Germinal center (tissue), 1 donor: Measurements from ENCODE around the gene RING1.

Experiments used
- DNase-seq: peaks from one replicate; pipeline ENCODE4 v3.0.0; 2012; ENCODE audit warnings: mixed read lengths, low spot score

Gene RING1

GRCh38 chr6:33192671-33193602, 15.4 kb upstream of the RING1 start:
- DNase-seq: peak; percentile 56

- no peak for DNase-seq
Measured at GRCh38 chr6:33193619-33194018, 14.7 kb upstream of the RING1 start.

- no peak for DNase-seq
Measured at GRCh38 chr6:33194431-33194979, 13.8 kb upstream of the RING1 start.

- DNase-seq: no peak
Measured at GRCh38 chr6:33195304-33196165, 12.8 kb upstream of the RING1 start.

GRCh38 chr6:33197431-33198048, 10.8 kb upstream of the RING1 start:
- DNase-seq: peak; percentile 76

GRCh38 chr6:33198159-33198852, 10.0 kb upstream of the RING1 start:
- DNase-seq: no peak

- no peak for DNase-seq
Measured at GRCh38 chr6:33198853-33199436, 9.4 kb upstream of the RING1 start.

- peak; percentile 77 for DNase-seq
Measured at GRCh38 chr6:33199687-33200218, 8.5 kb upstream of the RING1 start.

- DNase-seq: peak; percentile 98
Measured at GRCh38 chr6:33200219-33201146, 7.8 kb upstream of the RING1 start, which contains the start of the genes RXRB and SLC39A7. TSS of gene RXRB (minus strand) at chr6:33200665. CDS start at chr6:33200476, 189 bp downstream. TSS of gene SLC39A7 (plus strand) at chr6:33200867. CDS start at chr6:33201246, 379 bp downstream.

- DNase-seq: no peak
Measured at GRCh38 chr6:33201147-33201545, 7.2 kb upstream of the RING1 start.

- no peak for DNase-seq
Measured at GRCh38 chr6:33201935-33202334, 6.4 kb upstream of the RING1 start.

- no peak for DNase-seq
Measured at GRCh38 chr6:33202799-33203198, 5.5 kb upstream of the RING1 start.

- no peak for DNase-seq
Measured at GRCh38 chr6:33203443-33204164, 4.7 kb upstream of the RING1 start.

GRCh38 chr6:33204165-33204414, 4.2 kb upstream of the RING1 start:
- DNase-seq: no peak

- peak; percentile 97 for DNase-seq
Measured at GRCh38 chr6:33204415-33205190, 3.7 kb upstream of the RING1 start, which contains the start of gene HSD17B8. TSS of gene HSD17B8 (plus strand) at chr6:33204655. CDS start at chr6:33204669, 14 bp downstream.

- DNase-seq: no peak
Measured at GRCh38 chr6:33205191-33206026, 2.9 kb upstream of the RING1 start.
